Measurements from ENCODE around the gene MBNL3. TPM values are rescaled to one million over a fixed set of nuclear protein-coding genes. Genes with fewer than 3 reads are reported as not detected.

The MBNL3 gene
- total RNA-seq, 4 donors from 2014 or later: 11.3 to 41.2 (median 28.9) TPM

DNA sequence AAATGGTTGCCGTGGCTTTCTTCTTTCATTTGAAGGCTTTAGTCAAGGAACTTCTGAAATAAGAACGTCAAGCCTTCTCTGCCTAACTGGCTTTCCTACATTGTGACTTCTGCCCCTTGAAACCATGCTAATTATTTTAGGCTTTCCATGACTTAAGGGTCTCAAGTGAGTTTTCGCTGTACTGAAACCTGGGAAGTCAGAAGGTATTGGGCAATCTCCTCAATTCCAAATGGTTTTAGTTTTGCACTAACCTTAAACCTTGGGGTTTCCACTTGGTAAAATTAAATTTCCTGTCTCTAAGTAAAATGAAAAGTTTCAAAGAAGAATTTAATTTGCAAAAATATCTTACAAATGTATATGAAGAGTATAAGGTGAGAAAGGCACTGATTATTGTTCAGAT lies 73.8 kb downstream of the MBNL3 start:
- no peak for TF ChIP-seq CTCF (IDR thresholded peaks at IDR 0.05; ENCODE audit: low read depth)

- TF ChIP-seq CTCF (IDR thresholded peaks at IDR 0.05; ENCODE audit: low read depth): no peak
Measured at GRCh38 chrX:132414404-132414803, 74.4 kb downstream of the MBNL3 start.

DNA sequence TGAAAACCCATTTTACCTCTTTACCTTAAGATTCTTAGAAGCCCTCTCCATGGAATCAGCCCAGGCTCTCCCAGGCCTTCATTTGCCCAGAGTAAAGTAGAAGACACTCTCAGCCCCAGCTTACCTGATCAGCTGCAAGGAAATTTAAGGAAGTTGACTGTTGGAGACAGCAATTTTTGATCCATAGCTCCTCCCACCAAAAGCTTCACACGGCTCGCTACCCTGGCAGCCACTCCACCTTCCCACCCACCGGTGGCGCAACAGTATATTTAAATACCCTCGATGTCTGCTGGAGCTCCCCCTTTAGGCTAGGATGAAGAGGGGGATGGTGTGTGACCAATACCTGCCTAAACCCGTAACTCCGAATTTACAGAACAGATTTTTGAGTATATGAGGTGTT lies 75.4 kb downstream of the MBNL3 start:
- TF ChIP-seq CTCF (IDR thresholded peaks at IDR 0.05; ENCODE audit: low read depth): no peak

- no peak for TF ChIP-seq CTCF (IDR thresholded peaks at IDR 0.05; ENCODE audit: low read depth)
Measured at GRCh38 chrX:132412208-132412607, 76.6 kb downstream of the MBNL3 start.

- no peak for TF ChIP-seq CTCF (IDR thresholded peaks at IDR 0.05; ENCODE audit: low read depth)
Measured at GRCh38 chrX:132411310-132411977, 77.4 kb downstream of the MBNL3 start.

- TF ChIP-seq CTCF (IDR thresholded peaks at IDR 0.05; ENCODE audit: low read depth): no peak
Measured at GRCh38 chrX:132409780-132410556, 78.9 kb downstream of the MBNL3 start.

DNA sequence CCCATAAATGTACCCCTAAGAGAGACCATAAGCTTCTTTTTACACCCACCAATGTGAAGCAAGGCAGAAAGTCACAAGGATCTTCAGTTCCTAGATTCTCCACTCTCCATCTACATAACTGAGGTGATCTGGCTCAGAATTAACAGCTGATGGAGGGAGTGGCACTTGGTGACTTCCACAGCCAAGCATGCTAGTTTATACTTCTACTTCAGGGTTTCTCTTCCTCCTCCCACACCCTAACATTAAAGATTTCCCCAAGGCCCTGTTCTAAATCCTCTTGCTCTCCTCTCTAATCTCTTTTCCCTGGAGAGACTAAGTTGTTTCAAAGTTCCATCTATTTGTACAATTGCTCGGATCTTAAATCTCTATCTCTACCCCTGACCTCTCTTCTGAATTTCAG lies 81.1 kb downstream of the MBNL3 start:
- TF ChIP-seq CTCF (IDR thresholded peaks at IDR 0.05; ENCODE audit: low read depth): no peak

All from subcutaneous adipose tissue (tissue), 4 donors.